Measurements from ENCODE around the gene GPI. TPM values are rescaled to one million over a fixed set of nuclear protein-coding genes. Genes with fewer than 3 reads are reported as not detected.

GPI gene
- total RNA-seq, 1 experiment from 2014 or later: 329 TPM

- BruUV-seq (replicated peaks): no TSS peak
Measured at GRCh38 chr19:34416021-34416545, 51.1 kb downstream of the GPI start.

GRCh38 chr19:34418300-34418699 lies 53.3 kb downstream of the GPI start:
- H3K36me3 Mint-ChIP-seq (ENCODE audit: insufficient read depth, unreplicated experiment): peaks cover 82% of the 10 kb centered on the region
- no TSS peak for BruUV-seq (replicated peaks)
- no peak for TF ChIP-seq CTCF (IDR thresholded peaks at IDR 0.05; ENCODE audit: insufficient read depth in 1 of 2, low read depth in 1 of 2, low read length in 1 of 2, severe bottlenecking in 1 of 2, unreplicated experiment in 1 of 2)
- H3K27ac Mint-ChIP-seq (ENCODE audit: unreplicated experiment): no peak overlapping the region
- no peaks in the 10 kb centered on the region for H3K4me1 Mint-ChIP-seq (ENCODE audit: low read depth, unreplicated experiment)
- intact Hi-C loops (cut with micrococcal nuclease; ENCODE audit: unreplicated experiment): no loop called here
- Histone ChIP-seq H3K36me3 (ENCODE audit: control insufficient read depth, insufficient read depth, low read length) (peaks cover 3% of the 10 kb centered on the region), H3K4me3 (ENCODE audit: low read depth, low read length) (no peak overlapping the region), H3K27me3 (replicated peaks; ENCODE audit: control insufficient read depth, insufficient read depth, low read length) (no peaks in the 10 kb centered on the region), H3K9me3 (no peaks in the 10 kb centered on the region), H3K4me1 (no peaks in the 10 kb centered on the region)
- ChIA-PET CTCF (no interaction called here), POLR2A (no interaction called here)
- no peak for DNase-seq
- H3K4me3 Mint-ChIP-seq (ENCODE audit: unreplicated experiment): no peak overlapping the region
- H3K27me3 Mint-ChIP-seq (ENCODE audit: insufficient read depth, unreplicated experiment): no peaks in the 10 kb centered on the region
- H3K9me3 Mint-ChIP-seq (ENCODE audit: unreplicated experiment): no peaks in the 10 kb centered on the region

More at GRCh38 chr19:34416021-34416545, 51.1 kb downstream of the GPI start:
- ChIA-PET POLR2A (no interaction called here), CTCF (no interaction called here)
- Histone ChIP-seq H3K4me1 (no peaks in the 10 kb centered on the region), H3K36me3 (ENCODE audit: control insufficient read depth, insufficient read depth, low read length) (peaks cover 4% of the 10 kb centered on the region; the same call in 1 of the 2 replicates), H3K4me3 (ENCODE audit: low read depth, low read length) (no peak overlapping the region), H3K27me3 (replicated peaks; ENCODE audit: control insufficient read depth, insufficient read depth, low read length) (no peaks in the 10 kb centered on the region), H3K9me3 (no peaks in the 10 kb centered on the region)
- intact Hi-C loops (cut with micrococcal nuclease; ENCODE audit: unreplicated experiment): no loop called here
- no peak overlapping the region for H3K27ac Mint-ChIP-seq (ENCODE audit: unreplicated experiment)
- H3K4me3 Mint-ChIP-seq (ENCODE audit: unreplicated experiment): no peak overlapping the region
- H3K27me3 Mint-ChIP-seq (ENCODE audit: insufficient read depth, unreplicated experiment): no peaks in the 10 kb centered on the region
- no peak for DNase-seq
- H3K36me3 Mint-ChIP-seq (ENCODE audit: insufficient read depth, unreplicated experiment): peaks cover 86% of the 10 kb centered on the region
- TF ChIP-seq CTCF (IDR thresholded peaks at IDR 0.05; ENCODE audit: insufficient read depth in 1 of 2, low read depth in 1 of 2, low read length in 1 of 2, severe bottlenecking in 1 of 2, unreplicated experiment in 1 of 2): no peak
- H3K9me3 Mint-ChIP-seq (ENCODE audit: unreplicated experiment): no peaks in the 10 kb centered on the region
- H3K4me1 Mint-ChIP-seq (ENCODE audit: low read depth, unreplicated experiment): no peaks in the 10 kb centered on the region

- no peaks in the 10 kb centered on the region for H3K27me3 ChIP-seq (replicated peaks; ENCODE audit: control insufficient read depth, insufficient read depth, low read length)
- peaks cover 2% of the 10 kb centered on the region; the same call in 1 of the 2 replicates for H3K36me3 ChIP-seq (ENCODE audit: control insufficient read depth, insufficient read depth, low read length)
- no peak overlapping the region for H3K4me3 Mint-ChIP-seq (ENCODE audit: unreplicated experiment)
- CTCF ChIA-PET: no interaction called here
- no peaks in the 10 kb centered on the region for H3K27me3 Mint-ChIP-seq (ENCODE audit: insufficient read depth, unreplicated experiment)
- no peak overlapping the region for H3K27ac Mint-ChIP-seq (ENCODE audit: unreplicated experiment)
- no peak overlapping the region for H3K4me3 ChIP-seq (ENCODE audit: low read depth, low read length)
- TF ChIP-seq CTCF (IDR thresholded peaks at IDR 0.05; ENCODE audit: insufficient read depth in 1 of 2, low read depth in 1 of 2, low read length in 1 of 2, severe bottlenecking in 1 of 2, unreplicated experiment in 1 of 2): no peak
- H3K36me3 Mint-ChIP-seq (ENCODE audit: insufficient read depth, unreplicated experiment): peaks cover 45% of the 10 kb centered on the region
- POLR2A ChIA-PET: no interaction called here
- no peak for DNase-seq
- H3K9me3 Mint-ChIP-seq (ENCODE audit: unreplicated experiment): no peaks in the 10 kb centered on the region
- H3K4me1 Mint-ChIP-seq (ENCODE audit: low read depth, unreplicated experiment): peaks cover 10% of the 10 kb centered on the region
- no peaks in the 10 kb centered on the region for H3K9me3 ChIP-seq
- intact Hi-C loops (cut with micrococcal nuclease; ENCODE audit: unreplicated experiment): no loop called here
- peaks cover 13% of the 10 kb centered on the region for H3K4me1 ChIP-seq
- BruUV-seq (replicated peaks): no TSS peak
Measured at GRCh38 chr19:34426096-34426661, 61.2 kb downstream of the GPI start.
